ENCODE results near the gene LMOD2.

Gene LMOD2

GRCh38 chr7:123673137-123673732 is 17.6 kb downstream of the LMOD2 start:
- H3K4me3 ChIP-seq (ENCODE audit: low read depth, low read length), result no peak overlapping the region
- TF ChIP-seq, protein P1, sequence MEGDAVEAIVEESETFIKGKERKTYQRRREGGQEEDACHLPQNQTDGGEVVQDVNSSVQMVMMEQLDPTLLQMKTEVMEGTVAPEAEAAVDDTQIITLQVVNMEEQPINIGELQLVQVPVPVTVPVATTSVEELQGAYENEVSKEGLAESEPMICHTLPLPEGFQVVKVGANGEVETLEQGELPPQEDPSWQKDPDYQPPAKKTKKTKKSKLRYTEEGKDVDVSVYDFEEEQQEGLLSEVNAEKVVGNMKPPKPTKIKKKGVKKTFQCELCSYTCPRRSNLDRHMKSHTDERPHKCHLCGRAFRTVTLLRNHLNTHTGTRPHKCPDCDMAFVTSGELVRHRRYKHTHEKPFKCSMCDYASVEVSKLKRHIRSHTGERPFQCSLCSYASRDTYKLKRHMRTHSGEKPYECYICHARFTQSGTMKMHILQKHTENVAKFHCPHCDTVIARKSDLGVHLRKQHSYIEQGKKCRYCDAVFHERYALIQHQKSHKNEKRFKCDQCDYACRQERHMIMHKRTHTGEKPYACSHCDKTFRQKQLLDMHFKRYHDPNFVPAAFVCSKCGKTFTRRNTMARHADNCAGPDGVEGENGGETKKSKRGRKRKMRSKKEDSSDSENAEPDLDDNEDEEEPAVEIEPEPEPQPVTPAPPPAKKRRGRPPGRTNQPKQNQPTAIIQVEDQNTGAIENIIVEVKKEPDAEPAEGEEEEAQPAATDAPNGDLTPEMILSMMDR (IDR thresholded peaks at IDR 0.05; ENCODE audit: low read depth, low read length), result no peak

- H3K4me3 ChIP-seq (ENCODE audit: low read depth, low read length), result no peak overlapping the region
- TF ChIP-seq, protein P1 (IDR thresholded peaks at IDR 0.05; ENCODE audit: low read depth, low read length), result no peak
Measured at GRCh38 chr7:123673752-123674398, 18.2 kb downstream of the LMOD2 start.

DNA sequence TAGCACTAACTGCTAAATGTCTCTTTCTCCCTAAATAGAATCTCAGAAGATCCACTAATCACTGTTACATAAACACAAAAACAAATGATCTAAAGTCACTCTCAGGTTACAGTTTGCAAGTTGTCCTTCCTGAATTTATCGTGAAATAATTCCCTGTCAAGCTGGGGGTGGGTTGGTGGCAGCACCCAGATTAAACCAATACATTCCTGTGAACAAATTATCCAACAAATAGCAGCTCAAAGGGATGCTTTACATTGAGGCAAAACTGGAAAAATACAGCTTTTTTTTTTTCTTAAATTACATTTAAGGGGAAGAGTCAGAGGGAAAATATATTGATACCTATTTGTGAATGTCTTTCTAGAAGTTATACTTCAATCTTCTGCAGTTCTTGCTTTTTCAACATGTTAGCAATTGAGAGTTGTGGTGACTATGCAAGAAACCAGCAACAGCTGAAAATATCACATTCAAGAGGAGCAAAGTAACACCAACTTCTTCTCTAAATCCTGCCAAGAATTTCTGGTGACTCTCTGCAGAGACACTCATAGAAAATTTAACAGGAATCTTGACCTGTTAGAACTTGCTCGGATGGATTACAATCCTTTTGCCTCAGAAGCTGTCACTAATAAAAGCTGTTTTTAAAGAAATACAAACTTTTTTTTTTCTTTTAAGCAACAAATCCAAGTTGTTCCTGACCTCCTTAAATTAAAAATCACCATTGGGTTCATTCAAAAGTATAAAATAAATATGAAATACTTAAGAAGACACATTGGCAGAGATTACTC is 18.9 kb downstream of the LMOD2 start:
- H3K4me3 ChIP-seq (ENCODE audit: low read depth, low read length), result no peak overlapping the region
- TF ChIP-seq, protein P1 (IDR thresholded peaks at IDR 0.05; ENCODE audit: low read depth, low read length), result no peak

GRCh38 chr7:123675181-123675473 is 19.5 kb downstream of the LMOD2 start:
- TF ChIP-seq, protein P1 (IDR thresholded peaks at IDR 0.05; ENCODE audit: low read depth, low read length), result no peak
- no peak overlapping the region for H3K4me3 ChIP-seq (ENCODE audit: low read depth, low read length)

DNA sequence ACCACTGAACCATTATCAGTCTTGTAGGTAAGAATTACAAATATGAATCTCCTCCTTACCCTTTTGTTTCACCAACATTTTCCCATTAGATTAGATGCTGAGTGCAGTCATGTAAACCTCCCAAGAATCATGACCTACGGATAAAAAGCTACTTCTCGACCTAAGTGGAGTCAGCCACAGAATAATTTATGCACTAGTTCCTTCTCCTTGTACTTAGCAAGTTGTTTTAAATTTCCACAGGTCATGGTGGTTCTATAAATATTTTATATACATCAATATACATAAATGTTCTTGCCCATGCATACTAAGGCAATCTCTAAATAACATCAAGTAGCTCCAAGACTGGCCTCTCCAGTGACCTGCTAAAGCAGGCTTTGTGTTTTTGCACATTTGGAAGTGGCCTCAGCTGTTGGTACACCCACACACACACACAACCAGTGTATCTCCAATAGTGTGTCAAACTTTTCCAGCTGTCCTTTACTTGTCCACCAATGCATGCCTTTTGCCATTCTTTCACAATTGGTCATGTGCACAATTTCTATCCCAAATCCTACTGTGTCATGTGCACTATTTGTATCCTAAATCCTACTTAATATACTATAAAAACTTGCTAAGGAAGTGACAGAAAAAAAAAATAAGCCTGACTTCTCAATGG is 21.5 kb downstream of the LMOD2 start:
- TF ChIP-seq, protein P1 (IDR thresholded peaks at IDR 0.05; ENCODE audit: low read depth, low read length), result no peak
- no peak overlapping the region for H3K4me3 ChIP-seq (ENCODE audit: low read depth, low read length)

DNA sequence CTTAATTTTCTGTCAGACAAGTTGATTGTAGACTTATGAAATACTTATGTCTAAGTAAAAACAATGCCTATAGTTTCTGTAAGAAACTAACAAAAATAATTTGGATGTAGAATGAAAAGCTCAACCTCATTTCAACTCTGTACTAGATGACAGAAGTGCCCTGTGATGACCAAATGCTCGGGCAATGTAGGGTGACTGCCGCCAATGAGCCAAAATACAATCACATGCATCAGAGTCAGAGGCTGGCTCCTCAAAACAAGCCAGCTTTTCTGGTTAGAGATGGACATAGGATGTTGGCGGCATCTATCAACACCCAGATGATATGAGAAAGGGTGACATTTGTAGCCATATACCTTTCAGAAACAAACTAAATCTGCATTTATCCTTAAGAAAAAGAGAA is 23.9 kb downstream of the LMOD2 start:
- TF ChIP-seq, protein P1 (IDR thresholded peaks at IDR 0.05; ENCODE audit: low read depth, low read length), result no peak

More for the DNA sequence above, 23.9 kb downstream of the LMOD2 start:
- no peak overlapping the region for H3K4me3 ChIP-seq (ENCODE audit: low read depth, low read length)

Measured in WI38 (cell line).